Pancreas (tissue), 10 donors: ENCODE results near the gene C17orf67. TPM values are rescaled to one million over a fixed set of nuclear protein-coding genes. Genes with fewer than 3 reads are reported as not detected.
A peak's percentile ranks its signal among the peaks of the same experiment; 100 is the strongest.

Experiments used
- ATAC-seq, 4 donors: fragments of 200-7000 bp; cut with Tn5 transposase; one replicate each; pipeline versions ENCODE4 v1.8.0 to v1.9.1; 2020; ENCODE audit warnings: mild to moderate bottlenecking in 4 of 4, moderate library complexity in 4 of 4
- DNase-seq, 6 donors: peaks; one replicate each; pipeline ENCODE4 v3.0.0-alpha.2; 2020
- FAIRE-seq: peaks from 2 replicates; lab custom pipeline; 2012; peaks lifted over from hg19 to GRCh38; lab: Jason Lieb, UNC
- H3K27ac ChIP-seq, 4 donors: fragments of 200-600 bp; sonication (generic); 1 replicate in 3 of 4; 2 replicates in 1 of 4; pipeline versions ENCODE4 v1.5.0 to v1.8.0; 2020
- H3K27me3 ChIP-seq, 4 donors: fragments of 200-600 bp; one replicate each; pipeline ENCODE4 v1.8.0; 2021
- H3K36me3 ChIP-seq, 3 donors: fragments of 200-600 bp; sonication (generic) in 1 of 3; one replicate each; pipeline versions ENCODE4 v1.5.0 to v1.8.0; 2020 to 2021
- H3K4me1 ChIP-seq, 3 donors: fragments of 200-600 bp; one replicate each; pipeline ENCODE4 v1.8.0; 2021
- H3K4me3 ChIP-seq, 4 donors: fragments of 200-600 bp; sonication (generic) in 2 of 4; one replicate each; pipeline versions ENCODE4 v1.5.0 to v1.8.0; 2020 to 2021
- H3K9me3 ChIP-seq, 4 donors: fragments of 200-600 bp; one replicate each; pipeline ENCODE4 v1.8.0; 2021
- CTCF ChIP-seq, 4 donors: fragments of 200-600 bp; sonication (generic) in 3 of 4; IDR thresholded peaks; one replicate each; pipeline versions ENCODE4 v1.5.0 to v1.8.0; 2021; ENCODE audit warnings: antibody characterized with exemption in 4 of 4
- WGBS, 2 donors: extraction: QIAGEN DNeasy Blood & Tissue Kit; methylation state at CpG; one replicate each; pipeline ENCODE4 v1.1.7; 2013; 5-methylcytosine and 5-hydroxymethylcytosine counted together
- intact Hi-C, 3 donors: fragments of 100-400 bp; cut with DNase I; formaldehyde crosslinking; loops; one replicate each; pipeline versions ENCODE4 v1.11.1 to v1.14.2; 2022
- polyA plus RNA-seq, 2 donors: library from polyadenylated mRNA; stranded (reverse); fragments of 200-250 nt; gene quantifications; one replicate each; pipeline ENCODE4 v1.2.3, GENCODE V29; 2013
- total RNA-seq, 6 donors: library from RNA; stranded (reverse); fragmentation: NEBNext Ultra II Directional in 4 of 6; extraction: Animal tissue kit (Norgen Biotek cat#: 25700) in 4 of 6; gene quantifications; one replicate each; pipeline versions ENCODE4 v1.2.1 to v1.2.4, GENCODE V29; 2021 to 2023
- donor health status: healthy with polysubstance abuse.
- donor health status: DM: no; HTN: no; CAD: no; lungs with moderate emphysema.
- donor health status: DM: no; HTN: no; CAD: no.
- donor health status: control.
- donor health status: control.
- donor health status: Bipolar disorder and iron deficiency.
- donor health status: DM: yes; HTN: yes; CAD: no.
- donor health status: DM: no; HTN: no; CAD: no.
- donor health status: DM: no; HTN: no; CAD: no.
- donor health status: DM: yes; HTN: yes; CAD: no.

Gene C17orf67
- total and polyA plus RNA-seq, 8 donors: 1.0 to 9.6 (median 1.8) TPM

GRCh38 chr17:56831369-56832095 lies 2.2 kb downstream of the C17orf67 start:
- ATAC-seq (no peak), DNase-seq (no peak), FAIRE-seq (no peak)
- TF ChIP-seq CTCF (IDR thresholded peaks at IDR 0.05): no peak
- Histone ChIP-seq H3K27ac (peak overlapping the region in 2 of 4 donors; percentile 8 to 24), H3K27me3 (no peaks in the 10 kb centered on the region), H3K4me3 (peak overlapping the region in 1 of 4 donors; percentile 1), H3K9me3 (no peaks in the 10 kb centered on the region), H3K36me3 (no peaks in the 10 kb centered on the region), H3K4me1 (peaks cover 17 to 41% (median 24%) of the 10 kb centered on the region in 3 donors)
- intact Hi-C loops: no loop called here
- WGBS, 2 donors: 80 to 83% methylated on average over 16 of the region's 16 CpGs

DNA sequence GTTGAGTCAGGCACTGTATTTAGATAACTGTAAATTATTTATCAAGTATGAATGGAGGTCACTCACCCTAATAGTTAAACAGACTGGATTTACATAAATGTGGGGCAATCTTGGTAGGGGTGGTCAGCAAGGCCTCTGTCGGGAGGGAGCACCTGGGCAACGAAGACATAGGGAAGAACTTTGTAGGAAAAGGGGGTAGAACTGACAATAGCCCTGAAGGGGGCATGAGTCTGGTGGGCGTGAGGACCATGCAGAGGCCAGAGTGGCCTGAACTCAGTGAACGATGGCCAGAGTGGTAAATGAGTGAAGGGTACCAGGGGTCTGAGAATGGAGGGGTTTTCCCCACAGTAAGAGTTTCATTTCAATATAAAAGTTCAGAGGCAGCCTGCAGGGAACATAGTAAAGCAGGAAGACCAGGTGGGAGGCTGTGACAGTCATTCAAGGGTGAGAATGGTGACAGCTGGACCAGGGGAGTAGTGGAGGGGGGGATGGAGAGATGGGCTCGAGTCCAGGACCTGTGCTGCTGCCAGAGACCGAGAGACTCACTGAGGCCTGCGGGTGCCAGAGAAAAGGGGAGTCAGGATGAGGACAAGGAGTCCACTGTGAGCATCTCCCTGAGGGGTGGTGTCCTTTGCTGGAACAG lies 2.9 kb downstream of the C17orf67 start:
- peak overlapping the region in 1 of 4 donors; percentile 1 for H3K4me3 ChIP-seq
- intact Hi-C loops: no loop called here
- TF ChIP-seq CTCF (IDR thresholded peaks at IDR 0.05): no peak
- H3K4me1 ChIP-seq: peaks cover 18 to 44% (median 27%) of the 10 kb centered on the region in 3 donors
- FAIRE-seq (no peak), DNase-seq (peak in 5 of 6 donors; percentile 64 to 77 (median 71)), ATAC-seq (peak in 2 of 4 donors; percentile 10 to 30)
- H3K27ac ChIP-seq: peak overlapping the region in 3 of 4 donors; percentile 8 to 25 (median 24)
- H3K36me3 ChIP-seq: no peaks in the 10 kb centered on the region
- 17 to 23% methylated on average over 7 of the region's 7 CpGs for WGBS, 2 donors
- H3K9me3 ChIP-seq: no peaks in the 10 kb centered on the region
- no peaks in the 10 kb centered on the region for H3K27me3 ChIP-seq

DNA sequence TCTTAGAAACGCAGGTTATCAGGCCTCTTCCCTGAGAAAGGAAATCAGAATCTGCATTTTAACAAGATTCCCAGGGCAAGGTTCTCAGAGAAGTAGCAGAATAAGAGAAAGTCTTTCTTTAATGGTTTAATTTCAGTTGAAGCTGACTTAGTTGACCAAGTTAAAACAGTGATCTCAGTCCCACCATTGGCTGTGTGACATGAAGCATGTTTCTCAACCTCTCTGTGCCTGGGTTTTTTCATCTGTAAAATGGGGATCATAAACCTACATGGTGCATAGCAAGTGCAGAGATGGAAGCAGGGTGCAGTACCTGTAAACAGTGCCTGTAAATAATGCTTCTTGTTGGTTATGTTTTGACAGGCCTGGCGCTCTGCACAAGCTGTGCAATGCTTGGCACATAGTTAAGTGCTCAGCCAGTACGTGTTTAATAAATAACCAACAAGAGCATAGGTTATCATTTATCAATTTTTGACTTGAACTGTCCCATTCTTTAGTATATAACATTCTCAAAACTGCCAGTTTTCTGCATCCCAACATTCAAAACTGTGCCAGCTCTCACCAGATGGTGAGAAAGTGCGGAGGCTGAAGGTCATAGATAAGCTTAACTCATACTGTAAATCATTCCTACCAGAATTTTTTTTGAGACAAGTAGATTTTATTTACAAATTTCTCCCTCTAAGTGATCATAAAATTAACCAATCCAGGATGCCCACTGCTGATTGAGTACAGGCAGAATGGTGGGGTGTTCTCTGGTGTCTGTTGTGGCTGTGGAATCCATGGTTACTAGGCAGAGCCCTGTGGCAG lies 6.9 kb downstream of the C17orf67 start:
- Histone ChIP-seq H3K4me3 (no peak overlapping the region), H3K4me1 (peaks cover 25 to 51% (median 41%) of the 10 kb centered on the region in 3 donors), H3K27me3 (no peaks in the 10 kb centered on the region), H3K27ac (peak overlapping the region in 2 of 4 donors; percentile 17 to 31), H3K9me3 (no peaks in the 10 kb centered on the region), H3K36me3 (no peaks in the 10 kb centered on the region)
- FAIRE-seq (no peak), DNase-seq (no peak), ATAC-seq (peak; percentile 23 to 65 (median 42))
- intact Hi-C loops: no loop called here
- no peak for TF ChIP-seq CTCF (IDR thresholded peaks at IDR 0.05)
- WGBS, 2 donors: 28% methylated on average over 4 of the region's 4 CpGs

GRCh38 chr17:56824503-56824902 lies 9.2 kb downstream of the C17orf67 start:
- TF ChIP-seq CTCF (IDR thresholded peaks at IDR 0.05): no peak
- DNase-seq (no peak), ATAC-seq (no peak), FAIRE-seq (no peak)
- intact Hi-C loops: no loop called here
- Histone ChIP-seq H3K9me3 (no peaks in the 10 kb centered on the region), H3K27me3 (no peaks in the 10 kb centered on the region), H3K4me1 (peaks cover 16 to 49% (median 42%) of the 10 kb centered on the region in 3 donors), H3K27ac (peak overlapping the region in 2 of 4 donors; percentile 39 to 40), H3K4me3 (no peak overlapping the region), H3K36me3 (no peaks in the 10 kb centered on the region)
- 51 to 58% methylated on average over 1 of the region's 1 CpG for WGBS, 2 donors
